HEK293T (cell line): ENCODE data around the gene ZBTB46.
"Not testable (repeated sequence)": the region's sequence is repeated elsewhere in the genome, so short reads cannot be mapped to it uniquely, and the experiment has no call there.

Experiments used
- CTCF ChIA-PET: fragments of 350-600 bp; formaldehyde crosslinking; extraction: SDS; loops from one replicate; lab custom pipeline; 2021; ENCODE audit warnings: antibody characterized with exemption, inconsistent platforms; lab: Yijun Ruan, JAX
- POLR2A ChIA-PET: fragments of 350-600 bp; formaldehyde crosslinking; extraction: SDS; loops from one replicate; lab custom pipeline; 2020; ENCODE audit warnings: antibody characterized with exemption, inconsistent platforms; lab: Yijun Ruan, JAX
- DNase-seq: peaks from one replicate; pipeline ENCODE4 v3.0.0; 2012; ENCODE audit warnings: mixed read lengths; ENCODE audit errors: extremely low spot score
- ARNT ChIP-seq: fragments of 450-650 bp; IDR thresholded peaks from 2 replicates; pipeline ENCODE4 v1.6.1; 2017; ENCODE audit warnings: mild to moderate bottlenecking
- BHLHE40 ChIP-seq: fragments of 450-650 bp; IDR thresholded peaks from 2 replicates; pipeline ENCODE4 v1.6.1; 2016; ENCODE audit warnings: mild to moderate bottlenecking, moderate library complexity, borderline replicate concordance
- CTBP1 ChIP-seq: fragments of 450-650 bp; IDR thresholded peaks from 2 replicates; pipeline ENCODE4 v1.6.1; 2016; ENCODE audit warnings: borderline replicate concordance
- ELF4 ChIP-seq: fragments of 450-650 bp; IDR thresholded peaks from 2 replicates; pipeline ENCODE4 v1.6.1; 2017; ENCODE audit warnings: antibody characterized with exemption
- FOXA1 ChIP-seq: fragments of 450-650 bp; IDR thresholded peaks from 2 replicates; pipeline ENCODE4 v1.6.1; 2016; ENCODE audit warnings: mild to moderate bottlenecking
- FOXK2 ChIP-seq: fragments of 450-650 bp; IDR thresholded peaks from 2 replicates; pipeline ENCODE4 v1.6.1; 2016; ENCODE audit warnings: mild to moderate bottlenecking
- FOXM1 ChIP-seq: fragments of 450-650 bp; IDR thresholded peaks from 2 replicates; pipeline ENCODE4 v1.6.1; 2017; ENCODE audit warnings: mild to moderate bottlenecking, borderline replicate concordance
- HDGF ChIP-seq: fragments of 450-650 bp; IDR thresholded peaks from 2 replicates; pipeline ENCODE4 v1.6.1; 2017; ENCODE audit warnings: antibody characterized with exemption, borderline replicate concordance
- L3MBTL2 ChIP-seq: fragments of 450-650 bp; conservative IDR thresholded peaks from 2 replicates; pipeline ENCODE4 v1.6.1; 2016; ENCODE audit warnings: mild to moderate bottlenecking
- LEF1 ChIP-seq: fragments of 450-650 bp; IDR thresholded peaks from 2 replicates; pipeline ENCODE4 v1.6.1; 2017; ENCODE audit warnings: mild to moderate bottlenecking, borderline replicate concordance
- NFRKB ChIP-seq: fragments of 450-650 bp; IDR thresholded peaks from 2 replicates; pipeline ENCODE4 v1.6.1; 2016; ENCODE audit warnings: mild to moderate bottlenecking, moderate library complexity
- SP1 ChIP-seq: fragments of 450-650 bp; IDR thresholded peaks from 2 replicates; pipeline ENCODE4 v1.6.1; 2017
- SUZ12 ChIP-seq: fragments of 450-650 bp; IDR thresholded peaks from 2 replicates; pipeline ENCODE4 v1.6.1; 2016; ENCODE audit warnings: mild to moderate bottlenecking
- TARDBP ChIP-seq: fragments of 450-650 bp; IDR thresholded peaks from 2 replicates; pipeline ENCODE4 v1.6.1; 2016
- ZNF384 ChIP-seq: fragments of 450-650 bp; IDR thresholded peaks from 2 replicates; pipeline ENCODE4 v1.6.1; 2016
- TF ChIP-seq, protein P1 (sequence below): fragments of 450-650 bp; IDR thresholded peaks from 2 replicates; pipeline ENCODE4 v1.6.1; 2016

Gene ZBTB46

DNA sequence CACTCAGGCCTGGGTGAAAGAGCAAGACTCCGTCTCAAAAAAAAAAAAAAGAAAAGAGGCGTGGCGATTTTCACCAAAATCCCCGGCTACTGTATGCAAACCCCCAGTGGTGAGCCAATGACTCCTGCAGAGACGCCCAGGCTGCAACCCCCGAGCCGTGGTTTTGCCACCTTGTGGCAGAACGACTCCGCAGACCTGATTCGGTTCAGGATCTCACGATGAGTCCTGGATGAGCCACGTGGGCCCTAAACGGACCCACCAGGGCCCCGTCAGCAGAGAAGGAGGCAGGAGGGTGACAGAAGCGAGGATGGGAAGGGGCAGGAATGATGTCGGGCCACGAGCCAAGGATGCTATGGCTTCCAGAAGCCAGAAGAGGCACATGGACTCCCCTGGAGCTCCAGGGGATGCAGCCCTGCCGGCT lies 49.0 kb downstream of the ZBTB46 start:
- CTCF ChIA-PET: interaction anchor here (0.7 kb wide), 1 partner anchor 74 kb away, joined by 3 read pairs; no protein-coding TSS in a partner anchor
- TF ChIP-seq ZNF384 (peak; percentile 66; the same call in 1 of the 2 replicates), FOXM1 (no peak)
- POLR2A ChIA-PET: no interaction called here
- DNase-seq: peak; percentile 33

DNA sequence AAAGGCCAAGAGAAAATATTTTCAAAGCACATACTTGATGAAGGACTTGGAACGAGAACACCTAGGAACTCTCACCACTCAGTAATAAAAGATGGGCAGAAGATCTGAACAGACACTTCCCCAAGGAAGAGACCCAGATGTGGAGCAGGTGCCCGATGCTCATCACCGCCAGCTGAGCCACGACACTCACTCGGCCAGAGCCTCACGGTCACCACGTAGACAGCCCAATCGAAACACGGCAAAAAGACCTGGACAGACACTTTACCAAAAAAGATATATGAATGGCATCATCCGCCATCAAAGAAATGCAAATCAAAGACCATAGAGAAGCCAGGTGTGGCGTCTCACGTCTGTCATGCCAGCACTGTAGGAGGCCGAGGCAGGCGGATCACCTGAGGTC lies 49.9 kb downstream of the ZBTB46 start:
- DNase-seq: no peak
- TF ChIP-seq ARNT (no peak), NFRKB (no peak), HDGF (no peak), FOXK2 (no peak), SP1 (no peak), BHLHE40 (no peak), FOXA1 (no peak), ELF4 (no peak), LEF1 (no peak), ZNF384 (no peak), SUZ12 (no peak), L3MBTL2 (no peak), TARDBP (no peak)
- POLR2A ChIA-PET: no interaction called here
- CTCF ChIA-PET: no interaction called here

DNA sequence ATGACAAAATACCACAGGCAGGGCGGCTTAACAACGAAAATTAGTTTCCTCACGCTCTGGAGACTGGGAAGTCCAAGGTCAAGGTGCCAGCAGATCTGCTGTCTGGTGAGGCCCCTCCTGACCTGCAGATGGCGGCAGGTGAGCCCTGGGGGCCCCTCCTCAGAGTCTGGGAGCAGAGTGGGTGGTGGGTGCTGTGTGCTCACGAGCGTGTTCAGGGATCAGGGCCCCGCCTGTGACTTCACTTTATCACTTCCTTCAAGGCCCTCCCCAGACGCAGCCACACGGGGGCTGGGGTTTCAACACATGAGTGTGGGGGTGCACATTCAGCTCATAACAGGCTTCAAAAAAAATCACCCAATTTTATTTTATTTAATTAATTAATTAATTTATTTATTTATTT lies 52.2 kb downstream of the ZBTB46 start:
- TF ChIP-seq HDGF (no peak), SUZ12 (no peak), L3MBTL2 (no peak), ARNT (no peak), ZNF384 (no peak), LEF1 (no peak), ELF4 (no peak), FOXM1 (no peak)
- TF ChIP-seq, protein P1, sequence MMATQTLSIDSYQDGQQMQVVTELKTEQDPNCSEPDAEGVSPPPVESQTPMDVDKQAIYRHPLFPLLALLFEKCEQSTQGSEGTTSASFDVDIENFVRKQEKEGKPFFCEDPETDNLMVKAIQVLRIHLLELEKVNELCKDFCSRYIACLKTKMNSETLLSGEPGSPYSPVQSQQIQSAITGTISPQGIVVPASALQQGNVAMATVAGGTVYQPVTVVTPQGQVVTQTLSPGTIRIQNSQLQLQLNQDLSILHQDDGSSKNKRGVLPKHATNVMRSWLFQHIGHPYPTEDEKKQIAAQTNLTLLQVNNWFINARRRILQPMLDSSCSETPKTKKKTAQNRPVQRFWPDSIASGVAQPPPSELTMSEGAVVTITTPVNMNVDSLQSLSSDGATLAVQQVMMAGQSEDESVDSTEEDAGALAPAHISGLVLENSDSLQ: no peak
- no peak for DNase-seq
- CTCF ChIA-PET: no interaction called here
- POLR2A ChIA-PET: no interaction called here

DNA sequence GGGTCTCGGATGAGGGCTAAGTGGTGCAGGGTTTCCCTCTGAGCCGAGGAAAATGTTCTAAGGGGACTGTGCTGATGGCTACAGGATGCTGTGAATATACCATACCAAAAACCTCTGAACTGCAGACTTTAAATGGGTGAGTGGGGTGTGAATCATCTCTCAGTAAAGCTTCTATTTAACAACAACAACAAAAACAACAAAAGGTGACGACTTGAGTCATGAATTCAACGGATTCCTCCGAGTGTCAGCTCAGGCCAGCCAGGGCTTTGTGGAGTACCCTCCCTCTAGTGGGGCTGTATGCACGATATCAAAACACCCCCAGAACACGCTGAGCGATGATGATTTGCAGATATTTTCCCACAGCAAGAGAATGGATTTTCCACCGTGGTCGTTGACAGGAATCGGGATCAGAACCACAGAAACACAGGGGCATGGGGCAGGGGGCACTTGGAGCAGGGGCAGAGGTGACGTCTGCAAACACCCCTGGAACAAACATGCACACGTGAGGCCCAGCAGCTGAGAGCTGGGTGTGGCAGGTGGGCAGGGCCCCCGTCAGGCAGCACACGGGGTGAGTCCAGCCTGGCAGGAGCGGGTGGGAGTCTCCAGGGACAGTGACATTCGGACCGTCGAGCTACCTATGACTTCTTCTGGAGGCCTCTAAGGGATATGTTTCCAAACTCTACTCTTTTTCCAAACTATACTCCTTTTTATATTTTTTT lies 52.9 kb downstream of the ZBTB46 start:
- DNase-seq: no peak
- CTCF ChIA-PET: no interaction called here
- POLR2A ChIA-PET: no interaction called here
- TF ChIP-seq FOXA1 (no peak), NFRKB (no peak), ELF4 (no peak), SP1 (no peak), FOXK2 (no peak), ZNF384 (no peak), SUZ12 (no peak)
- TF ChIP-seq, protein P1: no peak

DNA sequence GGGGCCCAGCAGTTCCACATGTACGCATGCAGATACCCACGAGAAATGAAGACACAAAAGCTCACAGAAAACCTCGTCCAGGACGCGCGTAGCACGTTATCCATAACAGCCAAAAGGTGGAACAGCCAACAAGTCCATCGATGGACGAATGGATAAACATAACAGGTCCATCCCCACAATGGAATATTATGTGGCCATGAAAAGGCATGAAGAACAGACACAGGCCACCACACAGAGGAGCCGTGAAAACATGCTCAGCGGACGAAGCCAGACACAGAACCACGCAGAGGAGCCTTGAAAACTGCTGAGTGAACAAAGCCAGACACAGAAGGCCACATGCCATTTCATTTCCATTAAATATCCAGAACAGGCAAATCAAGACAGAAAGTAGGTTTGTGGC lies 53.5 kb downstream of the ZBTB46 start:
- TF ChIP-seq SUZ12: no peak
- TF ChIP-seq FOXM1: no peak
- no peak for TF ChIP-seq NFRKB
- no peak for TF ChIP-seq L3MBTL2
- no peak for TF ChIP-seq CTBP1
- no peak for TF ChIP-seq ZNF384
- no peak for TF ChIP-seq TARDBP
- TF ChIP-seq ELF4: no peak
- TF ChIP-seq FOXA1: no peak
- TF ChIP-seq ARNT: no peak
- TF ChIP-seq HDGF: no peak
- TF ChIP-seq LEF1: no peak
- no peak for TF ChIP-seq FOXK2
- TF ChIP-seq SP1: no peak
- TF ChIP-seq, protein P1: no peak
- no peak for TF ChIP-seq BHLHE40
- CTCF ChIA-PET: no interaction called here
- DNase-seq: no peak
- POLR2A ChIA-PET: no interaction called here

DNA sequence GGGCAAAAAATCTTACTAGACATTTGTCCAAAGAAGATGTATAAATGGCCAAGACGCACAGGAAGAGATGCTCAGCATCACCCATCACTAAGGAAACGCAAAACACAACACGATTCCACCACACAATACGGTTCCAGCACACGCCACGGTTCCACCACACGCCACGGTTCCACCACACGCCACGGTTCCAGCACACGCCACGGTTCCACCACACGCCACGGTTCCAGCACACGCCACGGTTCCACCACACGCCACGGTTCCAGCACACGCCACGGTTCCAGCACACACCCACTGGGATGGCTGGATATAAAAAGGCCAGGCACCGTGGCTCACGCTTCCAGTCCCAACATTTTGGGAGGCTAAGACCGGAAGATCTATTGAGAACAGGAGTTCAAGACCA lies 54.2 kb downstream of the ZBTB46 start:
- POLR2A ChIA-PET, DNase-seq, CTCF ChIA-PET: not testable (repeated sequence)
